Central memory CD8-positive, alpha-beta T cell (primary cell): ENCODE measurements around the gene ZNF273.

ENCODE experiments used
- ATAC-seq: fragments of 150-1000 bp; cut with Tn5 transposase; replicated peaks from 2 replicates; pipeline ENCODE4 v1.10.0; 2022; ENCODE audit warnings: mild to moderate bottlenecking, moderate FRiP score, moderate number of reproducible peaks; ENCODE audit not compliant: poor library complexity, severe bottlenecking; ENCODE audit errors: extremely low read depth
- DNase-seq, 2 donors: peaks; one replicate each; pipeline ENCODE4 v3.0.0; 2021; ENCODE audit warnings: low spot score in 2 of 2
- H3K27ac Mint-ChIP-seq: one replicate; pipeline ENCODE4 v1.8.0; 2022; ENCODE audit warnings: low read depth, mild to moderate bottlenecking, moderate library complexity, mixed read lengths
- H3K27me3 Mint-ChIP-seq: one replicate; pipeline ENCODE4 v1.8.0; 2022; ENCODE audit warnings: mixed read lengths
- H3K36me3 Mint-ChIP-seq: one replicate; pipeline ENCODE4 v1.8.0; 2022; ENCODE audit warnings: mild to moderate bottlenecking, moderate library complexity, mixed read lengths; ENCODE audit not compliant: insufficient read depth
- H3K4me1 Mint-ChIP-seq: one replicate; pipeline ENCODE4 v1.8.0; 2022; ENCODE audit warnings: mixed read lengths
- H3K4me3 Mint-ChIP-seq: one replicate; pipeline ENCODE4 v1.8.0; 2022; ENCODE audit warnings: mild to moderate bottlenecking, moderate library complexity, mixed read lengths
- H3K9me3 Mint-ChIP-seq: one replicate; pipeline ENCODE4 v1.8.0; 2022; ENCODE audit warnings: mixed read lengths

Gene ZNF273

GRCh38 chr7:64872351-64873154 is 30.5 kb upstream of the ZNF273 start:
- no peak for ATAC-seq

GRCh38 chr7:64873155-64873500 is 29.9 kb upstream of the ZNF273 start:
- DNase-seq: no peak
- Mint-ChIP-seq H3K27me3 (peaks cover 55% of the 10 kb centered on the region), H3K36me3 (peaks cover 7% of the 10 kb centered on the region), H3K27ac (no peak overlapping the region), H3K9me3 (no peaks in the 10 kb centered on the region), H3K4me3 (no peak overlapping the region), H3K4me1 (peaks cover 13% of the 10 kb centered on the region)
- no peak for ATAC-seq

More at GRCh38 chr7:64872351-64873154, 30.5 kb upstream of the ZNF273 start:
- Mint-ChIP-seq H3K27ac (no peak overlapping the region), H3K36me3 (peaks cover 5% of the 10 kb centered on the region), H3K4me3 (no peak overlapping the region), H3K27me3 (peaks cover 49% of the 10 kb centered on the region), H3K4me1 (peaks cover 8% of the 10 kb centered on the region), H3K9me3 (no peaks in the 10 kb centered on the region)
- DNase-seq: no peak

- Mint-ChIP-seq H3K9me3 (no peaks in the 10 kb centered on the region), H3K27ac (no peak overlapping the region), H3K4me1 (peaks cover 13% of the 10 kb centered on the region), H3K4me3 (no peak overlapping the region), H3K27me3 (peaks cover 59% of the 10 kb centered on the region), H3K36me3 (peaks cover 7% of the 10 kb centered on the region)
- DNase-seq: no peak
- no peak for ATAC-seq
Measured at GRCh38 chr7:64873517-64873916, 29.6 kb upstream of the ZNF273 start.

GRCh38 chr7:64874114-64874513 is 29.0 kb upstream of the ZNF273 start:
- Mint-ChIP-seq H3K4me3 (no peak overlapping the region), H3K9me3 (no peaks in the 10 kb centered on the region)

GRCh38 chr7:64874562-64875250 is 28.4 kb upstream of the ZNF273 start:
- H3K27me3 Mint-ChIP-seq: peaks cover 67% of the 10 kb centered on the region
- H3K36me3 Mint-ChIP-seq: peaks cover 7% of the 10 kb centered on the region
- DNase-seq: no peak
- H3K9me3 Mint-ChIP-seq: no peaks in the 10 kb centered on the region
- H3K4me1 Mint-ChIP-seq: peaks cover 13% of the 10 kb centered on the region
- no peak for ATAC-seq
- no peak overlapping the region for H3K27ac Mint-ChIP-seq
- H3K4me3 Mint-ChIP-seq: no peak overlapping the region

More at GRCh38 chr7:64874114-64874513, 29.0 kb upstream of the ZNF273 start:
- H3K27me3 Mint-ChIP-seq: peaks cover 65% of the 10 kb centered on the region
- peaks cover 7% of the 10 kb centered on the region for H3K36me3 Mint-ChIP-seq
- no peak overlapping the region for H3K27ac Mint-ChIP-seq
- H3K4me1 Mint-ChIP-seq: peaks cover 13% of the 10 kb centered on the region
- DNase-seq: no peak
- no peak for ATAC-seq

- Mint-ChIP-seq H3K4me3 (no peak overlapping the region), H3K9me3 (no peaks in the 10 kb centered on the region), H3K4me1 (peaks cover 13% of the 10 kb centered on the region), H3K27me3 (peaks cover 67% of the 10 kb centered on the region), H3K27ac (no peak overlapping the region), H3K36me3 (peaks cover 7% of the 10 kb centered on the region)
- no peak for DNase-seq
- no peak for ATAC-seq
Measured at GRCh38 chr7:64875258-64875657, 27.8 kb upstream of the ZNF273 start.

- ATAC-seq: no peak
- Mint-ChIP-seq H3K27ac (no peak overlapping the region), H3K9me3 (no peaks in the 10 kb centered on the region), H3K4me1 (peaks cover 13% of the 10 kb centered on the region), H3K4me3 (no peak overlapping the region), H3K36me3 (peaks cover 7% of the 10 kb centered on the region), H3K27me3 (peaks cover 65% of the 10 kb centered on the region)
- no peak for DNase-seq
Measured at GRCh38 chr7:64875658-64876406, 27.2 kb upstream of the ZNF273 start.

GRCh38 chr7:64876792-64877713 is 26.0 kb upstream of the ZNF273 start:
- Mint-ChIP-seq H3K27me3 (peaks cover 65% of the 10 kb centered on the region), H3K4me3 (peak overlapping the region; percentile 74), H3K36me3 (peaks cover 7% of the 10 kb centered on the region), H3K9me3 (no peaks in the 10 kb centered on the region), H3K27ac (peak overlapping the region; percentile 82), H3K4me1 (peaks cover 13% of the 10 kb centered on the region)
- DNase-seq (peak in 1 of 2 donors; percentile 63), ATAC-seq (peak; percentile 82)

- ATAC-seq (peak; percentile 47), DNase-seq (no peak)
- Mint-ChIP-seq H3K4me1 (peaks cover 18% of the 10 kb centered on the region), H3K36me3 (peaks cover 7% of the 10 kb centered on the region), H3K4me3 (peak overlapping the region; percentile 74), H3K27me3 (peaks cover 67% of the 10 kb centered on the region), H3K9me3 (no peaks in the 10 kb centered on the region), H3K27ac (peak overlapping the region; percentile 82)
Measured at GRCh38 chr7:64877714-64878610, 25.1 kb upstream of the ZNF273 start.

GRCh38 chr7:64878684-64879083 is 24.4 kb upstream of the ZNF273 start:
- H3K36me3 Mint-ChIP-seq: peaks cover 7% of the 10 kb centered on the region
- peaks cover 18% of the 10 kb centered on the region for H3K4me1 Mint-ChIP-seq
- no peaks in the 10 kb centered on the region for H3K9me3 Mint-ChIP-seq
- H3K27me3 Mint-ChIP-seq: peaks cover 67% of the 10 kb centered on the region
- ATAC-seq (no peak), DNase-seq (no peak)
- H3K4me3 Mint-ChIP-seq: no peak overlapping the region
- H3K27ac Mint-ChIP-seq: no peak overlapping the region

- Mint-ChIP-seq H3K4me3 (no peak overlapping the region), H3K4me1 (peaks cover 18% of the 10 kb centered on the region), H3K27ac (no peak overlapping the region), H3K9me3 (no peaks in the 10 kb centered on the region), H3K36me3 (peaks cover 7% of the 10 kb centered on the region), H3K27me3 (peaks cover 67% of the 10 kb centered on the region)
- ATAC-seq (no peak), DNase-seq (no peak)
Measured at GRCh38 chr7:64879086-64879730, 23.9 kb upstream of the ZNF273 start.
